NOMO-1 treated with dmso at 0.1 percent for 144 hours (cell line): Measurements from ENCODE around the gene SLC28A2.
A peak's percentile ranks its signal among the peaks of the same experiment; 100 is the strongest.
"Not testable (repeated sequence)": the region's sequence is repeated elsewhere in the genome, so short reads cannot be mapped to it uniquely, and the experiment has no call there.

Experiments
- DNase-seq: peaks from one replicate; lab custom pipeline; 2025; ENCODE audit not compliant: unreplicated experiment; lab: John Stamatoyannopoulos, UW

Gene SLC28A2

DNA sequence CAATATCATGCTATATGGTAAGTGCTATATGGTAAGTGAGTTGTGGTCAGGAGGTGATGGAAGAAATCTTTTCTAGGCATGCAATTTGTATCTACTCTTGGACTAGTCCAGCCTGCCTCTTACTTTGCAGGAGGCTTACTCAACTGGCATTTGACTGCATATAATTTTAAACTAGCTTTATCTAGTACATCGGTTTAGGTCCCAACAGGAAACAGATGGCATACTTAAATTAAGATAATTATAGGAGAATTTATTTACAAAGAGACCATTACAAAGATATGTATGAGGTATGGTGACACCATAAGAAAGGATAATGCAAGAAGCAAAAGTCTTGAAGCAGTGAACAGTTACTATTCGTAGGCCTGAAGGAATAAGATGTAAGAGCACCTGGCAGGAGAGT, 7.8 kb downstream of the SLC28A2 start:
- DNase-seq = no peak

DNA sequence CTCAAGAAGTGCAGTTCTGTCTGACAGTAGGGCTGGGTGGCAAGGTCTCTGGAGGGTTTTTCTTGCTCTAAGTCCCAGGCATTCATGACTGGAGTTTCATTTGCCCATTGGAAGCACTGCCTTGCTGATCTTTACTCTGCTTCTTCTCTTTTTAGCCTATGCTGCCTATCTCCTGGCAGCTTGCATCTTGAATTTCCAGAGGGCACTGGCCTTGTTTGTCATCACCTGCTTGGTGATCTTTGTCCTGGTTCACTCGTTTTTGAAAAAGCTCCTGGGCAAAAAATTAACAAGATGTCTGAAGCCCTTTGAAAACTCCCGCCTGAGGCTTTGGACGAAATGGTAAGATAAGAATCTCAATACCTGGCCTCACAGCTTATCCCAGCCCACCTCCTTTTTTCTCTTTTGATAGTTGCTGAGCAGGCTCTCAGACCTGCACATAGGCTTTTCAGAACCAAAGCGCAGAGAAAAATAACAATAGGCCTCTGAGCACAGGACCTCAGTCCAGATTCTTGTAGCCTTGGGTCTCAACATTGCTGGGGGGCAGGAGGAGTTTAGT, 10.9 kb downstream of the SLC28A2 start:
- no peak for DNase-seq

DNA sequence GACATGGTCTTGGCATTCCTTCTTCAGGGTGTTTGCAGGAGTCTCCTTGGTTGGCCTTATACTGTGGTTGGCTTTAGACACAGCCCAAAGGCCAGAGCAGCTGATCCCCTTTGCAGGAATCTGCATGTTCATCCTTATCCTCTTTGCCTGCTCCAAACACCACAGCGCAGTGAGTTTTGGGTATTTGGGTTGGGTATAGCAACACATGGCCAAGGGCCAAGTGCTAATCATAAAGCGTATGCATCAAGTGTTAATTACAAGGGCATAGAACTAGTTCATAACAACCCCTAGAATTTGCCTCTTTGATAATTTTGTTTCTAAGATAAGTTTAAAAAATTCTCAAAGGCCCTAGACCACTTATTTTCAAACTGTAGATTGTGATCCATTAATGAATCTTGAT, 11.8 kb downstream of the SLC28A2 start:
- no peak for DNase-seq

DNA sequence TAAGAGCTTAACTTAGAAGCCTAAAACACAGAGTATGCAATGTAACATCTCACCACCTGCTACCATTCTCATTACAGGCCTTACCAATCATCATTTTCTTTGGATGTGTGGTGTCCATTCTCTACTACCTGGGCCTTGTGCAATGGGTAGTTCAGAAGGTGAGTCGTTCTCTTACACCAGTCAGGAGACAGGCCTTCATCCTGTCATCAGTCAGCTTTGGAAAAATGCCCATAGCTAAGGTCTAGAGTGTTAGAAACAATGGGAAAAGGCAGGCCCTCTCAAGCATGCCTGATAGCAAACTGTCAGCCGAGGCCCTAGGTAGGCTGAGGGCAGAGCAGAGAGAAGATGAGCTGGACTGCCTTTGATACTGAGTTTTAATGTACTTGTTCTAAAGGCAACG, 13.5 kb downstream of the SLC28A2 start:
- no peak for DNase-seq

DNA sequence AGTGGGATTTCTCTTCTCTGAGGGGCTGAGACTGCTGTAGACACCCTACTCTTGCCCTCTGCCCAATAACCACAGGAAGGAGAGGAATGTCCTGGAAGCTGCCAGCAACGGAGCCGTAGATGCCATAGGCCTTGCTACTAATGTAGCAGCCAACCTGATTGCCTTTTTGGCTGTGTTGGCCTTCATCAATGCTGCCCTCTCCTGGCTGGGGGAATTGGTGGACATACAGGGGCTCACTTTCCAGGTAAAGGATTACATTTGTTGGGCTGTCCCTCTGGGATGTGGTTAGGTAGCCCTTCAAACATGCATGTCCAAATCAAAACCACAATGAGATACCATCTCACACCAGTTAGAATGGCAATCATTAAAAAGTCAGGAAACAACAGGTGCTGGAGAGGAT, 16.1 kb downstream of the SLC28A2 start:
- DNase-seq = no peak

DNA sequence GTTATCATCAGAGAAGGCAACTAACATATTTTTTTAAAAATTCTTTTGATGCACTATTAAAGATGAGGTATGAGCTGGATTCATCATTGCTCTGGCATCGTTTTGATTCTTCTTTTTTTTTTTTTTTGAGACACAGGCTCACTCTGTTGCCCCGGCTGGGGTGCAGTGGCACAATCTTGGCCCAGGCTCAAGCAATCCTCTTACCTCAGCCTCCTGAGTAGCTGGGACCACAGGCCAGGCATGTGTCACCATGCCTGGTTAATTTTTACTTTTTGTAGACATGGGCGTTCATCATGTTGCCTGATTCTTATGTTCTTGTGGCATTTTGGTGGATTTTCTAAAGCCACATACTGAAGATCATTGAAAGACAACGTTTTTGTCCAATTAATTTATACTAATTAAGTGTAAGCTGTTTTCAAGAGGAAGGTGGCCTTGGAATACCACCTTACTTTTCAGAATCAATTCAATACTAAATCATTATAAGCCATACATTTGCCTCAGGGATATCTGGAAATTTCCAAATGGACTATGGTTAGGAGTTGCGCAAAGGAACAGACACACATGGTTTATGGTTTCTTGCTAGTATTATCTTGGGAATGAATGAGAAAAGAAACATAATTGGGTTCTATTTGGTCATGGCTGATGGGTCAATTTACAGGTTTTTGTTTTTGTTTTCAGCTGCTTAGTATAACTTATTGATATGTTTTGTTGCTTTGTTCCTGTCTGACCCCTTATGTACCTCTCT, 22.8 kb downstream of the SLC28A2 start:
- no peak for DNase-seq

DNA sequence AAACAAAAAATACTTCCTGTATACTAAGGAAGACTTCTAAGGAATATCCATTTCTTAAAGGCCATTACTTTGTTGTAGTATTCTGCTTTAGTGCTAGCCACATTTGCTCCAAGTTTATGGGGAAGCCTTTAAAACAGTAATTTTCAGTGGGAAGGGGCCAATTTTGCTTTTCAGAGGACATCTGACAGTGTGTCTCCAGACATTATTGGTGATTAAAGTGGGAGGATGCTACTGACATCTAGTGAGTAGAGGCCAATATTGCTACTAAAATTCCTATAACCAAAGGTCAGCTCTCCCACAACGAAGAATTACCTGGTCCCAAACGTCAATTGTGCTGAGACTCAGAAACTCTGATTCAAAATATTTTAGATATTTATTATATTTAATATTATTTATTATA, 24.8 kb downstream of the SLC28A2 start:
- DNase-seq = no peak

DNA sequence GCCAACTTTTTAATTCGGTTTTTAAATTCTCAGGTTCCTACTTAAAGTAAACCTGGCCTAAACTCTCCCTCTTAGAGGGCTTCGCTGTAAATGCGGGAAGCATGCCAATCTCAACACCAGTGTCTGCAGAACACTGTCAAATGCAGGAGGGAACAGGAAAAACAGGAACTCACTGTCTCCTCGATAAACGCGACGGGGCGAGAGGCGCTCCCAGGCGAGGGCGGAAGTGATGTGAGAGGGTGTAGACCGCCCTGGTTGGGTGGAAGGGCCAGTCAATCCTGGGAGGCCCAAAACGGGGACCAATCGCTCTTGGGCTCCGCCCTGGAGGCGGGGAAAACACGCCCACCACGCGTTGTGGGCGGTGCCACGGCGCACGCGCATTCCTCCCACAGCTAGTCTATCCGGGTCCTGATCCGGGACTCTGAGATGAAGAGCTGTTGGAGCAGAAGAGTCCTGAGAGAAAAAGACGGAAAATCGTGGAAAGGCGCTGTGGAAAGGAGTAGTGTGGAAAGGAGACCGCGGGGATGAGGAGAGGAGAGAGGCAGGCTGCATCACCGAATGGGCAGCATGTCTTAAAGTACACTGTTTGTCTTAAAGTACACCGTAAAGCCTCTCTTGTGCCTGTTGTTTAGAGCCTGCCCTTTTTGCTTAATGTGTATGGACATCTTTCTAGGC, 27.1 kb downstream of the SLC28A2 start:
- DNase-seq = peak; percentile 96

DNA sequence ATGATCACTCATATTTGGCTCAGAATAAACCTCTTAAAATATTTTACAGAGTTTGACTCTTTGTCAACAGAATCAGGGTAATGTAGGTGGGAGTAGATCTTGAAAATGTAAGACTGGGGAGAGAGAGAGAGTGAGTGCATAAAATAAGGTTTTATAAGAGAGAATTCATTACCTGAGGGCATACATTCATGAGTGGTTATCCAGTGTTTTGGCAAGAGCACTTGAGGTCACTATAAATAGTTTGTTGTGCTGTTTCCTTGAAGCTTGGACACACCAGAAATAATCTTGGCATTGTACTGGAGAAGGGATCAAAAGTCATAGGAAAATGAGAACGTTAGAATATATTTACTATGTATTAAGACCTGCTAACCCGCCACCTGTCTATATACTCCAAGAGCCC, 33.4 kb downstream of the SLC28A2 start:
- no peak for DNase-seq

DNA sequence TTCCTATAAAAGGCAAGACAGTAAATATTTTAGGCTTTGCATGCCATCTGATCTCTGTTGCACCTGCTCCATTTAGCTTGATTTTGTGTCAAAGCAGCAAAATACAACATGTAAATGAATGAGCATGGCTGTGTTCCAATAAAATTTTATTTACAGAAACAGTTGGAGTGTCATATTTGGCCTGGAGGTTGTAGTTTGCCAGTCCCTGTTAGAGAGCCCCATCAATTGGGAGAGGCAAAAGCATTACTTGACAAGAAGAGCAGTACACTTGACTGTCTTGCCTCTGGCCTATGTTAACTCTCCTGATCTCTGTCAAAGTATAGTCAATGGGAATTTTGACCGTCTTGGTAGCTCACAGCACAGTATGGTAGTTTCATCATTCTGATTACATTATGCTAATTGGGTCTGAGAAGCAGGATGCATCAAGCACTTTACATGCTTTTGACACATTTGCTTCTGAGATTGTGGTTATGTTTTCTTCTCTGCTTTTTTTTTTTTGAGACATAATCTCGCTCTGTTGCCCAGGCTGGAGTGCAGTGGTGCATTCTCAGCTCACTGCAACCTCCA, 35.4 kb downstream of the SLC28A2 start:
- DNase-seq = no peak

DNA sequence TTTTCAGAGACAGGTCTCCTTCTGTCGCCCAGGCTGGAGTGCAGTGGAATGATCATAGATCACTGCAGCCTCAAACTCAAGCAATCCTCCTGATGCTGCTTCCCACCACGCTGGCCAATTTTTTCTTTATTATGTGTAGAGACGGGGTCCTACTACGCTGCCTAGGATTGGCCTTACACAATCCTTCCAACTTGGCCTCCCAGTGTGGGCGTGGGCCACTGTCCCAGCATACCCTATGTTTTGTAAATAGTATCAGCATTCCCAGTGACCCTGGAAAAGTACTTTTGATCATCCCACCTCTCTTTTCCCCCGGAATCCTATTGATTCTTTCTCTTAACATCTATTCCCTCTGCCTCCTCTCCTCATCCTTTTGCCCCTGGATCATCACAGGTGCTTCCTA, 36.9 kb downstream of the SLC28A2 start:
- DNase-seq = no peak

DNA sequence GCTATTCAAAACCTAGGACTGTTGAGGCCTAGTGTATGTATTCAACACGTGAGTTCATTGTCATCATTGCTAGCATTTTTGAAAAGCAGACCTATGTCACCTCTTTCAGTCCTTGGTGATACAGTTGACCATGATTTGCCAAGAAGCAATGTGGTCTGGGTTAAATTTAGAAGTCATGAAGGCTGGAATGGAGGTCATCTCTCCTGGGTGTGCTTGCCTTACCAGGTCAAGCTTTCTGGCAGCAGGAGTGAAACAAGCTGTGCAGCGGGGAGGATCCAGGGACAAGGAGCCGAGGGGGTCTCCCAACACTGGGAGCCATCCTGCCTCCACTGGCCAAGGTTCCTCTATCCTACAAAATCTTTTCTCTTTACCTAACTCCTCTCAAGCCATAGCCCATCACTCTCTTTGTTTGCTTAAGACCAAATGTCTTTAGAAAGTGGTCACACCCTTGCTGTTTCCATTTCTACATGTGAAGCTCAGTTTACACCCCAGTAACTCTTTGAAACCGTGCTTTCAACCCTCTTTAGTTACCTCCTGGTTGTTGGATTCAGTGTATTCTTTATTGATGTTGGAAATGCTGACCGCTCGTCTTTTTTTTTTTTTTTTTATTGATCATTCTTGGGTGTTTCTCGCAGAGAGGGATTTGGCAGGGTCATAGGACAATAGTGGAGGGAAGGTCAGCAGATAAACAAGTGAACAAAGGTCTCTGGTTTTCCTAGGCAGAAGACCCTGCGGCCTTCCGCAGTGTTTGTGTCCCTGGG, 40.0 kb downstream of the SLC28A2 start:
- DNase-seq = no peak

DNA sequence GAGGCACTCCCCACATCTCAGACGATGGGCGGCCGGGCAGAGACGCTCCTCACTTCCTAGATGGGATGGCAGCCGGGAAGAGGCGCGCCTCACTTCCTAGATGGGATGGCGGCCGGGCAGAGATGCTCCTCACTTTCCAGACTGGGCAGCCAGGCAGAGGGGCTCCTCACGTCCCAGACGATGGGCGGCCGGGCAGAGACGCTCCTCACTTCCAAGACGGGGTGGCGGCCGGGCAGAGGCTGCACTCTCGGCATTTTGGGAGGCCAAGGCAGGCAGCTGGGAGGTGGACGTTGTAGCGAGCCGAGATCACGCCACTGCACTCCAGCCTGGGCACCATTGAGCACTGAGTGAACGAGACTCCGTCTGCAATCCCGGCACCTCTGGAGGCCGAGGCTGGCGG, 41.3 kb downstream of the SLC28A2 start:
- DNase-seq = not testable (repeated sequence)

DNA sequence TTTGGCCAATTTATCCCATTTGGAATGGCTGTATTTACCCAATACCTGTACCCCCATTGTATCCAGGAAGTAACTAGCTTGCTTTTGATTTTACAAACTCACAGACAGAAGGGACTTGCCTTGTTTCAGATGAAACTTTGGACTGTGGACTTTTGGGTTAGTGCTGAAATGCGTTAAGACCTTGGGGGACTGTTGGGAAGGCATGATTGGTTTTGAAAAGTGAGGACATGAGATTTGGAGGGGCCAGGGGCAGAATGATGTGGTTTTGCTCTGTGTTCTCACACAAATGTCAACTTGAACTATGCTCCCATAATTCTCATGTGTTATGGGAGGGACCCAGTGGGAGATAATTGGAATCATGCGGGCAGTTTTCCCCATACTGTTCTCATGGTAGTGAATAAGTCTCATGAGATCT, 46.9 kb downstream of the SLC28A2 start:
- DNase-seq = not testable (repeated sequence)

DNA sequence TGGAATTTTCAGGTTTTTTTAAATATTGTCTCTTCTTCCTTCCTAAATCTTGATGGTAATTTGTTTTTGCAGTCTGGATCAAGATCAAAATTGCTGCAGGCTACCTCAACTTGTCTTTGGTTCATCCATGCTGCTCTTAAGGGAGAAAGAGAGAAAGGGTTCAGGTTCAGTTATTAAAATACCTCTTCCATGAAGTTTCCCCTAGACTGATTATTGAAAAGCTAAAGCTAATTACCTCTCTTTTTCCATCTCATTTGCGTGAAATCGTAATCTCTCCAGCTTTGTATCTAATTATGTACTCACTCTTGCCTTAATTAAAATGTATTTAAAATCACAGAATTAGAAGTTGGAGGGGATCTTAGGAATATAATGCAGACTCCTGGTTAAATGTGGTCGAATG, 52.7 kb downstream of the SLC28A2 start:
- DNase-seq = no peak

DNA sequence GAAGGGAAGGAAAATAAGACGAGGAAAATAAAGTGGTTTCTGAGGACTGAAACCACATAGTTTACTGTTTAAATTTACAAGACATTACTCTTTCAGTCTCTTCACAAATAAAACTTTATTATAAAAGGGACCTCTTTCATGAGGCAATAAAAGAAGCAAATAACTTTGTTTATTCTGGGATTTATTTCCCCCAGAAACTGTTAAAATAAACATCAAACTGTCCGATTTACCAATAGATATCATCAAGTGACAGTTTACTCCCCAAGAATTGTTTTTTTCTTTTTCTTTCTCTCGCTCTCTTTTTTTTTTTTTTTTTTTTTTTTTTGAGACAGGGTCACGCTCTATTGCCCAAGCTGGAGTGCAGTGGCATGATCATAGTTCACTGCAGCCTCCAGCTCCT, 54.1 kb downstream of the SLC28A2 start:
- DNase-seq = no peak

DNA sequence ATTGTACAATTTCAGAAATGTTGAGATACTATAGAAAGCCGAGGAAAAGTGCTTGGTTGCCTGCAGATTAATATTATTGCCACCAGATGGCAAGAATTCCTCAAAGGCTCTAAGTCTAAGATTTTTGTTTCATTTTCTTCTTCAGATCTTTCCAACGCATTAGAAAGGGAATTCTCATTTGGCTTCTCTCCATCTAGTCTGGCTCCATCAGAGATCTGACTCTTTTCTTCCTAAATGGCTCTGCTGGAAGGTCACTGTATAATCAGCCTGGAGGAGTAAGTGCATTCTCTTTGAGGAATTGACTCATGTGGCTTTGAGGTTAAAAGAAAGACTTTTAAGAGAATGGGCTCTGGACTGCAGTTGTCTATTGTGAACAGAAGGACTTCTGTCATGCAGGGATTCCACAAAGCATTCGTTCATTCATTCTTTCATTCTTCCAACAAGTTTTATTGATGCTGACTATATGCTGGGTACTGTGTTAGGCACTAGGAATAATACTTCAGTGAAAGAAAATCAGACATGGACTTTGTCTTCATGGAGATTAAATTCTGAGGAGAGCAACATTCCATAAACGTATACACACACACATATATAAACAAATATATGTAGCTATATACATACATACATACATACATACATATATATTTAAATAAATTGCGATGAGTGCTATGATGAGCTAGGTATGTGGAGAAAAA, 55.3 kb downstream of the SLC28A2 start:
- no peak for DNase-seq

DNA sequence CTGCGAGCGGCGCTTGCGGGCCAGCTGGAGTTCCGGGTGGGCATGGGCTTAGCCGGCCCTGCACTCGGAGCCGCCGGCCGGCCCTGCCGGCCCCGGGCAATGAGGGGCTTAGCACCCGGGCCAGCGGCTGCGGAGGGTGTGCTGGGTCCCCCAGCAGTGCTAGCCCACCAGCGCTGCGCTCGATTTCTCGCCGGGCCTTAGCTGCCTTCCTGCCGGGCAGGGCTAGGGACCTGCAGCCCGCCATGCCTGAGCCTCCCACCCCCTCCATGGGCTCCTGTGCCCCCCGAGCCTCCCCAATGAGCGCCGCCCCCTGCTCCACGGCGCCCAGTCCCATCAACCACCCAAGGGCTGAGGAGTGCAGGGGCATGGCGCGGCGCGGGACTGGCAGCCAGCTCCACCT, 62.1 kb downstream of the SLC28A2 start:
- DNase-seq = not testable (repeated sequence)

DNA sequence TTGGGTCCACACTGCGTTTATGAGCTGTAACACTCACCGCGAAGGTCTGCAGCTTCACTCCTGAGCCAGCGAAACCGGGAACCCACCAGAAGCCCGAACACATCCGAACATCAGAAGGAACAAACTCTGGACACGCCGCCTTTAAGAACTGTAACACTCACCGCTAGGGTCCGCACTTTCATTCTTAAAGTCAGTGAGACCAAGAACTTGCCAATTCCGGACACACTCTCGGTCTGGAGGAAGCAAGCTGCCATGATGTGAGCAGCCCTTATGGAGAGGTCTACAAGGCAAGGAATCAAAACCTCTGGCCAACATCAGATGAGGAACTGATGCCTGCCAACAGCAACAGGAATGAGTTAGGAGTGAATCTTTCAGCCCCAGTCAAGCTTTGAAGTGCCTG, 62.9 kb downstream of the SLC28A2 start:
- DNase-seq = peak; percentile 23

DNA sequence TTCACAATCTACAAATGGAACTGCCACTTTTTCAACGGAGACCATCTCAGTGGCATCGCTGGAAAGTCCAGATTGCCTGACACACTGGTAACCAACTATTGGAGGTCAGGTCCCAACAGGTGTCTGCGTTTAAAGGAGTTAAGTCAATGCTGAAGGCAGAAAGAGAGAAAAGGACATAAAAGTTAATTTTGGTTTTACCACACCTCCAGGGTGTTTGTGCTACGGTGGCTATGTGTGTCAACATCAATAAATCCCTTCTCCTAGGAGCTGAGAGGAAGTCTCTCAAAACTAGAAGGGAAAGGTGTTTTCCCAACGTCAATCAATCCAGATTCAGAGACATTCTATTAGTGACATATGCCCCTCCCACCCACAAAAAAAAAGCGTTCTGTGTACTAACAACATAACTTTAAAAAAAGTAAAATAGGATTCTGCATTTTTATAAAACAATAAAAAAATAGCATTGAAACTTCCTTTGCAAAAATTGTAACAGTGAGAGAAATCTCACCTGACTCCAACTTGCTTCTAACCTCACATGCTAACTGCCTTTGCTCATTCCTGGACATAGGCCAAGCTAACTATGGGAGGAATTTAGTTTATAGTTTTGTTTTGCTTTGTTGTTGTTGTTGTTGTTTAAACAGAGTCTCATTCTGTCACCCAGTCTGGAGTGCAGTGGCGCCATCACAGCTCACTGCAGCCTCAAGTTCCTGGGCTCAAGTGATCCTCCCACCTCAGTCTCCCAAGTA, 67.6 kb downstream of the SLC28A2 start:
- DNase-seq = no peak
